GM18511 (cell line): ENCODE measurements around the gene PNPLA8.
"Not testable (repeated sequence)": the region's sequence is repeated elsewhere in the genome, so short reads cannot be mapped to it uniquely, and the experiment has no call there.

Source experiments
- ATAC-seq: cut with Tn5 transposase; IDR thresholded peaks from one replicate; pipeline ENCODE4 v1.9.1; 2021; ENCODE audit warnings: mild to moderate bottlenecking, moderate library complexity; ENCODE audit not compliant: unreplicated experiment

Gene PNPLA8

GRCh38 chr7:108535257-108535656, 9.3 kb upstream of the PNPLA8 start:
- no peak for ATAC-seq

- no peak for ATAC-seq
Measured at GRCh38 chr7:108533712-108534111, 7.8 kb upstream of the PNPLA8 start.

GRCh38 chr7:108529341-108529740, 3.4 kb upstream of the PNPLA8 start:
- no peak for ATAC-seq

- ATAC-seq: no peak
Measured at GRCh38 chr7:108528183-108528712, 2.3 kb upstream of the PNPLA8 start.

GRCh38 chr7:108526768-108527017, 758 bp upstream of the PNPLA8 start:
- ATAC-seq: no peak

GRCh38 chr7:108525327-108525984, 479 bp downstream of the PNPLA8 start:
- ATAC-seq: peak; percentile 55

DNA sequence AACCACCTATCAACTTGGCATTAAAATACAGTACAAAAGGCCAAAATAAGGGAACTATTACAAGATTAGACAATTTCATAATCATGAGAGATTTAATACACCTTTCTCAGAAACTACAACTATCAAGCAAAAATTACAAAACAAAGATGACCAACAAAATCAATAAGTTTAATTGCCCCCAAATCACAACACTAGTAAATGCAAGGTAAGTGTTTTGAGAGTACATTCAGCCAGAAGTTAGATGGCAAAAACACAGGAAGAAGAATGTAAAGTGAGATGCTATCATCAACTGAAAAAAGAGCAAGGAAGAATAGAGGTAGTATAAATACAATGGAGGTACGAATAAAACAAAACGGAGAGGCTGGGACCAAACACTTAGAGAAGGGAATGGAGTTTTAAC, 3.2 kb downstream of the PNPLA8 start:
- no peak for ATAC-seq

GRCh38 chr7:108517951-108518350, 8.0 kb downstream of the PNPLA8 start:
- no peak for ATAC-seq

DNA sequence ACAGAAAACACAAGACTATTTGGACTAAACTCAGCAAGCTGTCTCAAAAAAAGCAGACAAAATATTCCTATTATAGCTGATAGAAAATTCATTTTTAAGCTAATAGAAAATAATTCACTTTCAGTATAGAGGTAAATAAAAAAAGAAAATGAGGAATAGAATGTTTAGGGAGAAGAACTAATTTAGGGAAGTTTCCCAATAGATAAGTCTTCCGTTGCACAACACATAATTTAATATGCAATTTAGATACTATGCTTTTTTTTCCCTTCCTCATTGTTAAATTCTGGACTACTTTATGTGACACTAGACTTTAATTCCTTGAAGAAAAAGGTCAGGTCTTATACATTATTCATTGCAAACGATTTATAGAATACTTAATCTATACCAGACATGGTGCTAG, 10.3 kb downstream of the PNPLA8 start:
- ATAC-seq: no peak

DNA sequence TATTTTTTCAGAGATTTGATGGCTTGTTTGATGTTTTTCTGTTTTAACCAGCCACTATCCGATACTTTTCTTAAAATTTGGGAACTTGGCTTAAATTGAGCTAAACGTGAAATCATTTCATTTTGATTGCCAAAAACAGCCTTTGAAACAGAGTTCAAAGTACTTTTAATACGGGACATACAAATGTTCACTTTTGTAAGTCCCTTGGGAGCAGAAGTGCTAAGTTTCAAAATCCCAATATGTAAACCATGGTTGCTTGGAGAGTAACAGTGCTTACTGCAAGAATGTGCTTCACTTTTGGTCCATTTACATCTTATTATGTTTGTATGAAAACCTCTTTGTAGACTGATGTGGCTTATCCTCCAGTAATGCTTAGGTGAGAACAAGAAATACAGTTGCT, 10.9 kb downstream of the PNPLA8 start:
- ATAC-seq: no peak

GRCh38 chr7:108511939-108512338, 14.0 kb downstream of the PNPLA8 start:
- no peak for ATAC-seq

DNA sequence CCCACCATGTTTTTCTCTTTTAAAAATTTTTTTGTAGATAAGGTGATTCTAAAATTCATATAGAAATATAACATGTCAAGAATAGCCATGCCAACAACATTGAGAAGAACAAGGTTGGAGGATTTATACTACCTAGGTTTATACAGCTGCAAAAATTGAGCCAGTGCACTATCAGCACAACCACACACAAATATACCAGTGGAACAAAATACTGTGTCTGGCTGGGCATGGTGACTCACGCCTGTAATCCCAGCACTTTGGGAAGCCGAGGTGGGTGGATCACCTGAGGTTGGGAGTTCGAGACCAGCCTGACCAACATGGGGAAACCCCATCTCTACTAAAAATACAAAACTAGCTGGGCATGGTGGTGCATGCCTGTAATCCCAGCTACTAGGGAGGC, 21.4 kb downstream of the PNPLA8 start:
- not testable (repeated sequence) for ATAC-seq

DNA sequence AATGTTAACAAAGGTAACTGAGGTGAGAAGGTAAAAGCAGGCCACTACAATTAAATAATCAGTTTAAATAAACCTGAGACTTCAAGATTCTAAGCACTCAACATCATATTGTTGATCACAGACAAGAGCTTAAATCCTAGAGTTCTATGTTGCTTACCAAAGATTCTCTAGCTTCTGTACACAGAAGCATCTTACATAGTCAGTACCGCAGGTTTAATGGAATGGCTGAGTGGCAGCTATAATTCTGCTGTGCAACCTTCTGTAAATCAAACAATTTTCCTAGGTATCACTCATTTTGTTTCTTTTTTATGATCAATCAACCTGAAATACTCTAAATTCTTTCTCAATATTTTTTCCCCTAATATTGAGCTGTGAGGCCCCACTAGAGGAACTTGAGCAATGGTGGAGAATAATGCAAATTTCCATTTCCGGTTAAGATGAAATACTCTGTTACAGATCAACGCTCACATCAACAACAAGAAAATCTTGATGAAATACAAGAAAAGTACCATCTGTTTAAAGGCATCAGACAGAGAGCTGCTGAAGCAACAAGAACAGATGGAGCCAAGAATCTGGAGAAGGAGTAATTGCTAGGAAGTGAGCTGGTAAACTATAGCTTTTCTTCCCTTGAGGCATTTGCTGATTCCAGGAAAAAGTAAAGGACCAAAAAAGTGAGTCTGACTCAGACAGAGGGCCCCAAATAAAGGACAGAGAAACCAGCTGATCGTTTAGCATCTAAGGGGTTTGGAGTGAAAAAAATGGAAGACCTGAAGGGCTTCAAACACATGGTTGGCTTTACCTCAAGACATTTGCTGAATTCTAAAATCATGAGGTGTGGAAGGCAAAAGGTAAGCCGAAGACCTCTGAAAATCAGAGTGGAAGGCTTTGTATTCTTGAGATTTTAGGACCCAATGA, 22.6 kb downstream of the PNPLA8 start:
- ATAC-seq: peak; percentile 98

- no peak for ATAC-seq
Measured at GRCh38 chr7:108499566-108499965, 26.4 kb downstream of the PNPLA8 start.

GRCh38 chr7:108498481-108498880, 27.5 kb downstream of the PNPLA8 start:
- ATAC-seq: no peak

GRCh38 chr7:108497082-108497725, 28.7 kb downstream of the PNPLA8 start:
- no peak for ATAC-seq

DNA sequence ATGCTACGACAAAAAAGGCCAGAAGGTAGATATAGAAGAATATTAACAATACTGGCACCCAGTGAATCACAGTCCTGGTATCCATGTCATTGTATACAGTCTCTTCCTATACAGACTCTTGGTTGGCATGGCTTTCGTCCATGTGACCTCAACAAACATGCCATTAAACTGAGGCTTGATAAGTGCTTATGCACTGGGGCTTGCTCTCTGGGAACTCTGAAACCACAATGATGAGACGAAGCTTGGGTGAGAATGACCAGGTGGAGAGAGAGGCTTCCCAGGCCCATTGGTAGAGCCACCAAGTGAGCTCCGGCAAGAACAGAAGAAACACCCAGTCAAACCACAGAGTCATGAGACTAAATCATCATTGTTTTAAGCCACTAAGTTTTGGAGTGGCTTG, 33.2 kb downstream of the PNPLA8 start:
- ATAC-seq: no peak

GRCh38 chr7:108488768-108489538, 37.0 kb downstream of the PNPLA8 start:
- no peak for ATAC-seq

- no peak for ATAC-seq
Measured at GRCh38 chr7:108487646-108488045, 38.3 kb downstream of the PNPLA8 start.

DNA sequence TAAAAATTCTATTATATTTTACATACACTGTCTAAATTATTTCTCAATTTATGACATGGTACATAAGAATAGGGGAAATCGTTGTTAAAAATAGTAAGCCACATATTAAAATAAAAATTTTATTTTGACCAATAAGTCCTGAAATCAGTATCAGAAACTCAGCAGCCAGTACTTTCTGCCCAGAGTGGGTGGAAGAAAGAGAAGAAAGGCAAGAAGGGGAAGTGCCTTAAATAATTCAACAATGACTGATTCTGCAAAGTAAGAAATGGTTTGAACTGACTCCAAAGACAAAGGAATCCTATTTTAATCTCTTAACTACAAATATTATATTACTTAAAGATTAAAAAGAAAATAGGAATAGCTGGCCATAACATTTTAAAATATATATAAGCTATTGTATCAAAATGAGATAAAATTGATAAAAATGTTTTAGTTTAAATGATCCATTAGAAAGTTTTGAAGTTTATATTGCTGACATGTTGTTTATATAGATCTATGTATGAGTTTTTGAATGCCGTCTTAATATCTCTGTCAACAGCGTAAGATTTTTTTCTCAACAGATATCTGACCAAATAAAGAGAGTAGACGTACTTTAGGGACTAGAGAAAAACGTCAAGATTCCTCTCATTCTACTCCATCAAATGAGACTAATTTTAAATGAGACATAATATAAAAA, 39.5 kb downstream of the PNPLA8 start:
- ATAC-seq: peak; percentile 56
